Endothelial cell of umbilical vein (primary cell): ENCODE data around the gene HDAC4. TPM values are rescaled to one million over a fixed set of nuclear protein-coding genes. Genes with fewer than 3 reads are reported as not detected.

Source experiments
- BruUV-seq: library from RNA; stranded (reverse); fragments of 400-500 nt; replicated peaks from 2 replicates; lab custom pipeline; 2021; lab: Mats Ljungman, UMichigan
- CTCF ChIA-PET: fragments of 300-600, 350-600 bp; sonication (Branson Sonifier 250); formaldehyde crosslinking; loops from one replicate; lab custom pipeline; 2021; ENCODE audit warnings: antibody characterized with exemption, inconsistent platforms; lab: Charles Lee
- POLR2A ChIA-PET: fragments of 300-600, 350-600 bp; sonication (Branson Sonifier 250); formaldehyde crosslinking; loops from one replicate; lab custom pipeline; 2021; ENCODE audit warnings: antibody characterized with exemption, inconsistent platforms; lab: Charles Lee
- DNase-seq: peaks from one replicate; pipeline ENCODE4 v3.0.0-alpha.2; 2011; ENCODE audit warnings: low read depth, low spot score
- FAIRE-seq: peaks from 2 replicates; lab custom pipeline; 2011; peaks lifted over from hg19 to GRCh38; lab: Jason Lieb, UNC
- H2AFZ ChIP-seq: 2 replicates; pipeline ENCODE4 v1.6.0; 2012; ENCODE audit warnings: low read depth, low read length, control low read depth, inconsistent platforms
- H3K27ac ChIP-seq: 2 replicates; pipeline ENCODE4 v1.5.1; 2011; ENCODE audit warnings: low read depth, mild to moderate bottlenecking, control low read depth, low read length, moderate library complexity; ENCODE audit not compliant: insufficient read depth
- H3K27me3 ChIP-seq, 2 experiments: 2 replicates each; pipeline versions ENCODE4 v1.6.0 to v1.6.1; 2011; ENCODE audit warnings: low read length in 2 of 2, mixed read lengths in 1 of 2; ENCODE audit not compliant: control insufficient read depth in 2 of 2, insufficient read depth in 2 of 2
- H3K36me3 ChIP-seq, 2 experiments: 2 replicates in 1 of 2; 3 replicates in 1 of 2; pipeline ENCODE4 v1.5.1; 2011; ENCODE audit warnings: low read length in 2 of 2, mild to moderate bottlenecking in 1 of 2, moderate library complexity in 1 of 2; ENCODE audit not compliant: control insufficient read depth in 2 of 2, insufficient read depth in 2 of 2; ENCODE audit errors: extremely low read depth in 1 of 2
- H3K4me1 ChIP-seq: 3 replicates; pipeline ENCODE4 v1.5.1; 2011; ENCODE audit warnings: mild to moderate bottlenecking, low read length; ENCODE audit not compliant: control insufficient read depth, insufficient read depth; ENCODE audit errors: extremely low read depth
- H3K4me2 ChIP-seq: 2 replicates; pipeline ENCODE4 v1.6.1; 2011; ENCODE audit warnings: low read length, control low read depth, mixed read lengths; ENCODE audit not compliant: insufficient read depth
- H3K4me3 ChIP-seq, 3 experiments: fragments of 200-600 bp in 1 of 3; sonication (generic), shearing (Covaris generic) in 1 of 3; replicated peaks in 1 of 3; 2 replicates each; pipeline ENCODE4 v1.5.1; 2011 to 2016; ENCODE audit warnings: control low read depth in 3 of 3, low read length in 3 of 3, mild to moderate bottlenecking in 2 of 3, inconsistent platforms in 1 of 3, low read depth in 1 of 3, moderate library complexity in 1 of 3; ENCODE audit not compliant: insufficient read depth in 1 of 3
- H3K79me2 ChIP-seq: 2 replicates; pipeline ENCODE4 v1.6.0; 2012; ENCODE audit warnings: low read length, inconsistent platforms; ENCODE audit not compliant: control insufficient read depth, insufficient read depth
- H3K9ac ChIP-seq: replicated peaks from 2 replicates; pipeline ENCODE3; 2011; ENCODE audit warnings: low read length, control low read depth; ENCODE audit not compliant: insufficient read depth; ENCODE audit errors: extremely low read depth
- H3K9me1 ChIP-seq: replicated peaks from 3 replicates; pipeline ENCODE4 v1.6.0; 2011; ENCODE audit warnings: mild to moderate bottlenecking, low read length; ENCODE audit not compliant: control insufficient read depth, insufficient read depth; ENCODE audit errors: extremely low read depth
- H3K9me3 ChIP-seq: replicated peaks from 2 replicates; pipeline ENCODE4 v1.5.1; 2012; ENCODE audit warnings: low read length, inconsistent platforms; ENCODE audit not compliant: control insufficient read depth, insufficient read depth
- H4K20me1 ChIP-seq: replicated peaks from 2 replicates; pipeline ENCODE3; 2011; ENCODE audit warnings: mild to moderate bottlenecking, low read length; ENCODE audit not compliant: control insufficient read depth, insufficient read depth; ENCODE audit errors: extremely low read depth
- EZH2 ChIP-seq: IDR thresholded peaks from 2 replicates; pipeline ENCODE4 v1.6.1; 2012; ENCODE audit warnings: borderline replicate concordance, low read depth, mild to moderate bottlenecking, moderate library complexity, low read length, inconsistent platforms; ENCODE audit not compliant: severe bottlenecking
- FOS ChIP-seq: IDR thresholded peaks from 2 replicates; pipeline ENCODE4 v1.6.1; 2011; ENCODE audit warnings: mild to moderate bottlenecking, low read length, moderate library complexity, borderline replicate concordance; ENCODE audit not compliant: insufficient read depth
- GATA2 ChIP-seq: IDR thresholded peaks from 2 replicates; pipeline ENCODE4 v1.7.0; 2011; ENCODE audit warnings: low read depth, mild to moderate bottlenecking, moderate library complexity, mixed read lengths, low read length; ENCODE audit not compliant: insufficient read length, insufficient read depth
- JUN ChIP-seq: IDR thresholded peaks from 2 replicates; pipeline ENCODE4 v1.6.1; 2011; ENCODE audit warnings: borderline replicate concordance, low read depth; ENCODE audit not compliant: insufficient read length, insufficient read depth
- MYC ChIP-seq: IDR thresholded peaks from one replicate; pipeline ENCODE4 v1.6.1; 2011; ENCODE audit warnings: mild to moderate bottlenecking, low read depth, low read length
- POLR2A ChIP-seq: IDR thresholded peaks from 2 replicates; pipeline ENCODE4 v1.6.1; 2012; ENCODE audit warnings: low read depth, mild to moderate bottlenecking, control low read depth, low read length
- POLR2AphosphoS5 ChIP-seq: IDR thresholded peaks from 2 replicates; pipeline ENCODE4 v1.6.1; 2012; ENCODE audit warnings: low read depth, mild to moderate bottlenecking, control low read depth, low read length, moderate library complexity; ENCODE audit not compliant: insufficient read depth
- dilution Hi-C: fragments of 300-500 bp; cut with MboI; formaldehyde crosslinking; loops from one replicate; pipeline ENCODE4 v1.15.0; 2019; ENCODE audit warnings: low sequenced_read_pairs; ENCODE audit not compliant: extremely low pct_ligation_motif_present
- intact Hi-C: fragments of 100-400 bp; cut with micrococcal nuclease; formaldehyde crosslinking; loops from one replicate; pipeline ENCODE4 v1.10.0; 2022
- polyA plus RNA-seq, 4 experiments: library from polyadenylated mRNA; depleted of rRNA in 3 of 4; stranded (reverse) in 3 of 4; unstranded in 1 of 4; fragments of >200 nt; gene quantifications; 2 replicates each; pipeline versions ENCODE4 v1.2.1 to v1.2.3, GENCODE V29; 2011 to 2012; ENCODE audit warnings: missing spikeins in 1 of 4
- total RNA-seq: library from RNA; stranded (reverse); gene quantifications from 2 replicates; pipeline ENCODE4 v1.2.3, GENCODE V29; 2021
- TF ChIP-seq, protein P1 (sequence below), 2 donors: IDR thresholded peaks; 1 replicate in 1 of 2; 2 replicates in 1 of 2; pipeline ENCODE4 v1.5.1; 2011; ENCODE audit warnings: low read length in 2 of 2, mild to moderate bottlenecking in 2 of 2, moderate library complexity in 2 of 2, control low read depth in 1 of 2, inconsistent platforms in 1 of 2, low read depth in 1 of 2; ENCODE audit not compliant: insufficient read depth in 1 of 2; ENCODE audit errors: extremely low read depth in 1 of 2
- TF ChIP-seq, protein P2 (sequence below): IDR thresholded peaks from 2 replicates; pipeline ENCODE4 v1.6.1; 2011; ENCODE audit not compliant: insufficient read depth, insufficient read length

The HDAC4 gene
- total and polyA plus RNA-seq, 2 donors (not counting 3 experiments of a cell fraction or from before 2014, with no cell fraction given): 13.4 to 33.0 TPM

- Histone ChIP-seq H3K9ac (no peak overlapping the region), H3K9me1 (no peaks in the 10 kb centered on the region), H3K9me3 (no peaks in the 10 kb centered on the region), H4K20me1 (no peaks in the 10 kb centered on the region), H3K4me3 (no peak overlapping the region), H3K36me3 (no peaks in the 10 kb centered on the region), H3K27me3 (no peaks in the 10 kb centered on the region), H3K27ac (no peak overlapping the region), H3K4me1 (no peaks in the 10 kb centered on the region), H2AFZ (no peak overlapping the region), H3K79me2 (no peaks in the 10 kb centered on the region), H3K4me2 (no peak overlapping the region)
- intact Hi-C loops: no loop called here
- FAIRE-seq (no peak), DNase-seq (no peak)
- dilution Hi-C loops: no loop called here
- POLR2A ChIA-PET: no interaction called here
- CTCF ChIA-PET: no interaction called here
- TF ChIP-seq EZH2 (no peak), FOS (no peak), JUN (no peak), POLR2A (no peak), POLR2AphosphoS5 (no peak), GATA2 (no peak), MYC (no peak)
- TF ChIP-seq, protein P1, sequence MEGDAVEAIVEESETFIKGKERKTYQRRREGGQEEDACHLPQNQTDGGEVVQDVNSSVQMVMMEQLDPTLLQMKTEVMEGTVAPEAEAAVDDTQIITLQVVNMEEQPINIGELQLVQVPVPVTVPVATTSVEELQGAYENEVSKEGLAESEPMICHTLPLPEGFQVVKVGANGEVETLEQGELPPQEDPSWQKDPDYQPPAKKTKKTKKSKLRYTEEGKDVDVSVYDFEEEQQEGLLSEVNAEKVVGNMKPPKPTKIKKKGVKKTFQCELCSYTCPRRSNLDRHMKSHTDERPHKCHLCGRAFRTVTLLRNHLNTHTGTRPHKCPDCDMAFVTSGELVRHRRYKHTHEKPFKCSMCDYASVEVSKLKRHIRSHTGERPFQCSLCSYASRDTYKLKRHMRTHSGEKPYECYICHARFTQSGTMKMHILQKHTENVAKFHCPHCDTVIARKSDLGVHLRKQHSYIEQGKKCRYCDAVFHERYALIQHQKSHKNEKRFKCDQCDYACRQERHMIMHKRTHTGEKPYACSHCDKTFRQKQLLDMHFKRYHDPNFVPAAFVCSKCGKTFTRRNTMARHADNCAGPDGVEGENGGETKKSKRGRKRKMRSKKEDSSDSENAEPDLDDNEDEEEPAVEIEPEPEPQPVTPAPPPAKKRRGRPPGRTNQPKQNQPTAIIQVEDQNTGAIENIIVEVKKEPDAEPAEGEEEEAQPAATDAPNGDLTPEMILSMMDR (IDR thresholded peaks at IDR 0.05; ENCODE audit: extremely low read depth in 1 of 2, insufficient read depth in 1 of 2, low read depth in 1 of 2, low read length in 2 of 2): no peak
- TF ChIP-seq, protein P2, sequence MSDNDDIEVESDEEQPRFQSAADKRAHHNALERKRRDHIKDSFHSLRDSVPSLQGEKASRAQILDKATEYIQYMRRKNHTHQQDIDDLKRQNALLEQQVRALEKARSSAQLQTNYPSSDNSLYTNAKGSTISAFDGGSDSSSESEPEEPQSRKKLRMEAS: no peak
- no TSS peak for BruUV-seq
Measured at GRCh38 chr2:239148495-239149200, 252.2 kb downstream of the HDAC4 start.
